Mesenchymal stem cell (in vitro differentiated cells and primary cell): Measurements from ENCODE around the gene FBN2.
A peak's percentile ranks its signal among the peaks of the same experiment; 100 is the strongest.

Experiments
- DNase-seq: peaks from one replicate; pipeline ENCODE4 v3.0.0-alpha.2; 2013
- H2AFZ ChIP-seq: one replicate; pipeline ENCODE4 v1.6.1; 2013; ENCODE audit warnings: low read depth, mild to moderate bottlenecking, control low read depth, inconsistent platforms, low read length, moderate library complexity
- H2AK5ac ChIP-seq: 2 replicates; pipeline ENCODE4 v1.6.1; 2013; ENCODE audit warnings: low read length, moderate library complexity, mild to moderate bottlenecking, inconsistent platforms; ENCODE audit not compliant: severe bottlenecking
- H2BK120ac ChIP-seq: one replicate; pipeline ENCODE4 v1.6.1; 2013; ENCODE audit warnings: low read depth, mild to moderate bottlenecking, inconsistent platforms, low read length, moderate library complexity
- H2BK12ac ChIP-seq, 2 experiments: one replicate each; pipeline ENCODE4 v1.6.1; 2013; ENCODE audit warnings: inconsistent platforms in 2 of 2, low read length in 2 of 2, mild to moderate bottlenecking in 2 of 2, moderate library complexity in 2 of 2, control low read depth in 1 of 2
- H2BK15ac ChIP-seq: one replicate; pipeline ENCODE4 v1.6.1; 2013; ENCODE audit warnings: mild to moderate bottlenecking, low read depth, inconsistent platforms; ENCODE audit not compliant: poor library complexity, severe bottlenecking
- H2BK5ac ChIP-seq: 2 replicates; pipeline ENCODE4 v1.6.1; 2013; ENCODE audit warnings: low read depth, mild to moderate bottlenecking, low read length, control low read depth, inconsistent platforms; ENCODE audit not compliant: poor library complexity, severe bottlenecking
- H3K14ac ChIP-seq, 2 experiments: one replicate each; pipeline ENCODE4 v1.6.1; 2013; ENCODE audit warnings: inconsistent platforms in 2 of 2, low read length in 2 of 2, control low read depth in 1 of 2, mild to moderate bottlenecking in 1 of 2, moderate library complexity in 1 of 2
- H3K18ac ChIP-seq, 2 experiments: one replicate each; pipeline ENCODE4 v1.6.1; 2013; ENCODE audit warnings: inconsistent platforms in 2 of 2, low read length in 2 of 2, control low read depth in 1 of 2, low read depth in 1 of 2, mild to moderate bottlenecking in 1 of 2
- H3K23ac ChIP-seq, 2 experiments: one replicate each; pipeline ENCODE4 v1.6.1; 2013; ENCODE audit warnings: inconsistent platforms in 2 of 2, low read length in 2 of 2, mild to moderate bottlenecking in 2 of 2, moderate library complexity in 2 of 2, control low read depth in 1 of 2
- H3K27ac ChIP-seq: 2 replicates; pipeline ENCODE4 v1.5.1; 2013; ENCODE audit warnings: mild to moderate bottlenecking, moderate library complexity, low read length, control low read depth, inconsistent platforms; ENCODE audit not compliant: poor library complexity, severe bottlenecking
- H3K27me3 ChIP-seq, 2 experiments: 2 replicates each; pipeline versions ENCODE4 v1.6.1 to v1.7.0; 2013; ENCODE audit warnings: low read length in 2 of 2, mild to moderate bottlenecking in 2 of 2, moderate library complexity in 2 of 2, control low read depth in 1 of 2, inconsistent platforms in 1 of 2; ENCODE audit not compliant: control insufficient read depth in 1 of 2, insufficient read depth in 1 of 2
- H3K36me3 ChIP-seq, 2 experiments: 2 replicates each; pipeline versions ENCODE4 v1.6.1 to v1.7.0; 2013; ENCODE audit warnings: low read length in 2 of 2, control low read depth in 1 of 2, inconsistent platforms in 1 of 2, low read depth in 1 of 2, mild to moderate bottlenecking in 1 of 2; ENCODE audit not compliant: insufficient read depth in 2 of 2, control insufficient read depth in 1 of 2
- H3K4ac ChIP-seq, 2 experiments: one replicate each; pipeline ENCODE4 v1.6.1; 2013; ENCODE audit warnings: inconsistent platforms in 2 of 2, low read length in 2 of 2, mild to moderate bottlenecking in 2 of 2, moderate library complexity in 2 of 2, control low read depth in 1 of 2, low read depth in 1 of 2
- H3K4me1 ChIP-seq: 2 replicates; pipeline ENCODE4 v1.6.1; 2013; ENCODE audit warnings: low read depth, low read length, control low read depth; ENCODE audit not compliant: control insufficient read depth, insufficient read depth
- H3K4me2 ChIP-seq: 2 replicates; pipeline ENCODE4 v1.6.1; 2013; ENCODE audit warnings: low read length, mild to moderate bottlenecking, inconsistent platforms; ENCODE audit not compliant: poor library complexity, severe bottlenecking
- H3K4me3 ChIP-seq, 2 experiments: 2 replicates each; pipeline versions ENCODE4 v1.5.1 to v1.7.0; 2013; ENCODE audit warnings: low read length in 2 of 2, mild to moderate bottlenecking in 2 of 2, control low read depth in 1 of 2, low read depth in 1 of 2; ENCODE audit not compliant: insufficient read depth in 1 of 2
- H3K79me1 ChIP-seq: replicated peaks from 2 replicates; pipeline ENCODE4 v1.6.1; 2013; ENCODE audit warnings: mild to moderate bottlenecking, control low read depth, low read length, inconsistent platforms; ENCODE audit not compliant: poor library complexity, severe bottlenecking
- H3K9ac ChIP-seq: 2 replicates; pipeline ENCODE4 v1.7.0; 2013; ENCODE audit warnings: mild to moderate bottlenecking, low read length, moderate library complexity
- H3K9me3 ChIP-seq: 2 replicates; pipeline ENCODE4 v1.7.0; 2013; ENCODE audit warnings: mild to moderate bottlenecking, low read length; ENCODE audit not compliant: control insufficient read depth
- H4K8ac ChIP-seq: one replicate; pipeline ENCODE4 v1.6.1; 2013; ENCODE audit warnings: inconsistent platforms, mild to moderate bottlenecking, low read length, moderate library complexity
- H4K91ac ChIP-seq: one replicate; pipeline ENCODE4 v1.6.1; 2013; ENCODE audit warnings: mild to moderate bottlenecking, low read length, inconsistent platforms
- WGBS: methylation state at CpG from one replicate; pipeline ENCODE4 v1.1.7; 2013; ENCODE audit warnings: mixed read lengths; 5-methylcytosine and 5-hydroxymethylcytosine counted together

The FBN2 gene

DNA sequence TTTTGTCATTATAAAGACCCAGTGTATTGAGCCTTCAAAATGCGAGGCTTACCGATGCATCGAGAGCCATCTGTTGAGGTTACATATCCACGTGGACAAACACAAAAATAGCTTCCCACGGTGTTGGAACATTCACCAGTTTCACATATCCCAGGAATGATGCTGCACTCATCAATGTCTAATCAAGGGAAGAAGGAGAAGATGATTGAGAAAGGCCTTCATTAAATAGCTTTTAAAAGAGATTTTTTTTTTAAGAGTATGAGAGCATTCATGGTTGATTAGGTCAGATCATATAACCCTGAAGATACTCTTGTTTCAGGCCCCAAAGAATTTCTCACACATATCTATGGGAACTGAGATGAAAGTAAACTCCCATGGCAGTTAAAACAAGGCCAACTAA, 129.4 kb downstream of the FBN2 start:
- DNase-seq, result peak; percentile 42
- Histone ChIP-seq H3K14ac (no peak overlapping the region), H3K23ac (no peak overlapping the region), H2BK120ac (no peak overlapping the region), H2BK15ac (no peak overlapping the region), H3K79me1 (peaks cover 2% of the 10 kb centered on the region), H3K27ac (no peak overlapping the region), H3K4me2 (no peak overlapping the region), H3K4ac (no peak overlapping the region), H3K4me3 (no peak overlapping the region), H2AK5ac (no peak overlapping the region), H2AFZ (no peak overlapping the region), H3K9me3 (no peaks in the 10 kb centered on the region), H4K91ac (no peak overlapping the region), H3K18ac (no peak overlapping the region), H2BK12ac (no peak overlapping the region), H3K36me3 (peaks cover 11 to 13% of the 10 kb centered on the region in 2 experiments), H3K9ac (no peak overlapping the region), H2BK5ac (no peak overlapping the region), H4K8ac (no peak overlapping the region), H3K4me1 (peaks cover 2% of the 10 kb centered on the region), H3K27me3 (no peaks in the 10 kb centered on the region)
- WGBS, result 98% methylated on average over 3 of the region's 5 CpGs

DNA sequence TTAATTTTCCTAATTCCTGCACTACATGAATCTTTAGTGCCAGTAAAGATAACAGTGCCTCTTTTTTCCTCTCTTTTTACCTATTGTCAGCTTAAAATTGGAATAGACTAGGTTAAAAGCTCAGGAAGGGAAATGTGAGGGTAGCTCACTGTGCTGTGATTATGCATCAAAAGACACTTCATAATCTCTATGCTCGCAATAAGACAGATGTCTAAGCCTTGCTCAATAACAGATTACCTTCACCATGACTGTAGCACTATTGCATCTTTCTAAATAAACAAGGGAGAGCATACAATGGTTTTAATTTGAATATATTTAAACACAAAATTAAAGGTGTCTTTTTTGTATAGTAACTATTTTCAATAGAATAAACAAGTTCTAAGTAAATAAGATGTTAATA, 130.1 kb downstream of the FBN2 start:
- Histone ChIP-seq H2BK15ac (no peak overlapping the region), H2BK12ac (no peak overlapping the region), H3K79me1 (peaks cover 2% of the 10 kb centered on the region), H3K14ac (no peak overlapping the region), H3K9me3 (no peaks in the 10 kb centered on the region), H3K4me1 (peaks cover 2% of the 10 kb centered on the region), H3K18ac (no peak overlapping the region), H2AFZ (no peak overlapping the region), H3K4me2 (no peak overlapping the region), H3K4me3 (no peak overlapping the region), H2AK5ac (no peak overlapping the region), H4K8ac (no peak overlapping the region), H2BK5ac (no peak overlapping the region), H3K23ac (no peak overlapping the region), H3K4ac (no peak overlapping the region), H3K9ac (no peak overlapping the region), H3K27ac (no peak overlapping the region), H2BK120ac (no peak overlapping the region), H4K91ac (no peak overlapping the region), H3K36me3 (peaks cover 11 to 13% of the 10 kb centered on the region in 2 experiments), H3K27me3 (no peaks in the 10 kb centered on the region)
- DNase-seq, result no peak
- WGBS, result no CpG with 5 or more reads among the region's 1 CpG

DNA sequence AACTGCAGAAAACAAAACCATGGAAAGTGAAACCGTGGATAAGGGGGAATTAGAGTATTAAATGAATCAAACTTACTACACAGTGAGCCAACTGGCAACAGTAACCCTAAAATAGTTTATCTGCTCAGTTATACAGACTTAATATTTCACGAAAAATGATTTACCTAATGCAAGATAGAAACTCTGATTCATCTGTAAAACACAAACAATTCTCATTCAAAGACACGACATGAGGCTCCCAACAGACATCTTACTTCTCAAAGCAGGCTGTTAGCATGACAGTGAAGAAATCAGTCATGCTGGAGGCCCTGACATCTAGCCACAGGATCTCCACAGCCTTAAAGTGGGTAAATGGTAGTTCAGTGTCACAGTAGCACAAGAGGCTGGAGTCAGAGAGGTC, 131.2 kb downstream of the FBN2 start:
- no peak overlapping the region for H2AFZ ChIP-seq
- no peak overlapping the region for H3K4ac ChIP-seq
- H3K9ac ChIP-seq, result no peak overlapping the region
- no peak overlapping the region for H2BK120ac ChIP-seq
- H3K36me3 ChIP-seq, result peaks cover 11 to 13% of the 10 kb centered on the region in 2 experiments
- no peak overlapping the region for H2BK12ac ChIP-seq
- H3K14ac ChIP-seq, result no peak overlapping the region
- H4K8ac ChIP-seq, result no peak overlapping the region
- DNase-seq, result peak; percentile 56
- no peak overlapping the region for H3K27ac ChIP-seq
- no peak overlapping the region for H3K18ac ChIP-seq
- peaks cover 2% of the 10 kb centered on the region for H3K79me1 ChIP-seq
- H3K4me1 ChIP-seq, result peaks cover 2% of the 10 kb centered on the region
- no peak overlapping the region for H2BK5ac ChIP-seq
- no peak overlapping the region for H3K4me2 ChIP-seq
- H3K27me3 ChIP-seq, result no peaks in the 10 kb centered on the region
- no peak overlapping the region for H2AK5ac ChIP-seq
- no peak overlapping the region for H3K23ac ChIP-seq
- no peak overlapping the region for H2BK15ac ChIP-seq
- H4K91ac ChIP-seq, result no peak overlapping the region
- WGBS, result 57% methylated on average over 2 of the region's 3 CpGs
- H3K9me3 ChIP-seq, result no peaks in the 10 kb centered on the region
- no peak overlapping the region for H3K4me3 ChIP-seq

DNA sequence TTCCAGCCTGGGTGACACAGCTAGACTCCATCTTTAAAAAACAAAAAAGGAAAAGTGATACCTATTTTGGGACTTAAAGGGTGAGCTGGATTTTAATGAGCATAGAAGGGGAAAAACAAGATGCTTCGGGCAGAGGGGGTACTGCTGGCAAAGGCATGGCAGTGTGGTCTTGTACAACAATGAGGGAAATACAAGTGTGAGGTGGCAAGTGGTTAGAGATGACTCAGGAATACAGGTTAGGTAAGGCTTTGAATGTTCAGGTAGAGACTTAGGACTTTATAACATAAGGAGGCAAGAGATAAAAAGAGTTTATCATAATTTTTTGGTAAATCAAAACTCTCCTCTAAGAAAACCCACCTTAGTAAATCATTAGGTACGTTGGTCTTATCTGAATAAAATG, 132.9 kb downstream of the FBN2 start:
- H3K14ac ChIP-seq, result no peak overlapping the region
- no peak overlapping the region for H3K27ac ChIP-seq
- H3K9ac ChIP-seq, result no peak overlapping the region
- H4K91ac ChIP-seq, result no peak overlapping the region
- no peak overlapping the region for H2BK12ac ChIP-seq
- H3K4me1 ChIP-seq, result peaks cover 2% of the 10 kb centered on the region
- no peak overlapping the region for H3K4ac ChIP-seq
- H3K79me1 ChIP-seq, result no peaks in the 10 kb centered on the region
- H2BK15ac ChIP-seq, result no peak overlapping the region
- peaks cover 4 to 18% of the 10 kb centered on the region in 2 experiments for H3K36me3 ChIP-seq
- no peak overlapping the region for H3K23ac ChIP-seq
- no peak overlapping the region for H2AK5ac ChIP-seq
- no peak overlapping the region for H3K18ac ChIP-seq
- DNase-seq, result no peak
- no peaks in the 10 kb centered on the region for H3K9me3 ChIP-seq
- H3K4me3 ChIP-seq, result no peak overlapping the region
- H2BK5ac ChIP-seq, result no peak overlapping the region
- H3K4me2 ChIP-seq, result no peak overlapping the region
- no peaks in the 10 kb centered on the region for H3K27me3 ChIP-seq
- WGBS, result 95% methylated on average over 1 of the region's 2 CpGs
- no peak overlapping the region for H2AFZ ChIP-seq
- H4K8ac ChIP-seq, result no peak overlapping the region
- H2BK120ac ChIP-seq, result no peak overlapping the region
